Glomerular endothelial cell (primary cell): ENCODE measurements around the gene EIF2B1. TPM values are rescaled to one million over a fixed set of nuclear protein-coding genes. Genes with fewer than 3 reads are reported as not detected.

Source experiments
- DNase-seq: peaks from one replicate; pipeline ENCODE4 v3.0.0-alpha.2; 2011; ENCODE audit warnings: low read depth, low spot score; ENCODE audit errors: extremely low read depth
- total RNA-seq: library from RNA; depleted of rRNA; stranded (reverse); fragments of >200 nt; gene quantifications from 2 replicates; pipeline ENCODE4 v1.2.3, GENCODE V29; 2015

The EIF2B1 gene
- total RNA-seq = 90.2 and 94.2 TPM in 2 replicates

DNA sequence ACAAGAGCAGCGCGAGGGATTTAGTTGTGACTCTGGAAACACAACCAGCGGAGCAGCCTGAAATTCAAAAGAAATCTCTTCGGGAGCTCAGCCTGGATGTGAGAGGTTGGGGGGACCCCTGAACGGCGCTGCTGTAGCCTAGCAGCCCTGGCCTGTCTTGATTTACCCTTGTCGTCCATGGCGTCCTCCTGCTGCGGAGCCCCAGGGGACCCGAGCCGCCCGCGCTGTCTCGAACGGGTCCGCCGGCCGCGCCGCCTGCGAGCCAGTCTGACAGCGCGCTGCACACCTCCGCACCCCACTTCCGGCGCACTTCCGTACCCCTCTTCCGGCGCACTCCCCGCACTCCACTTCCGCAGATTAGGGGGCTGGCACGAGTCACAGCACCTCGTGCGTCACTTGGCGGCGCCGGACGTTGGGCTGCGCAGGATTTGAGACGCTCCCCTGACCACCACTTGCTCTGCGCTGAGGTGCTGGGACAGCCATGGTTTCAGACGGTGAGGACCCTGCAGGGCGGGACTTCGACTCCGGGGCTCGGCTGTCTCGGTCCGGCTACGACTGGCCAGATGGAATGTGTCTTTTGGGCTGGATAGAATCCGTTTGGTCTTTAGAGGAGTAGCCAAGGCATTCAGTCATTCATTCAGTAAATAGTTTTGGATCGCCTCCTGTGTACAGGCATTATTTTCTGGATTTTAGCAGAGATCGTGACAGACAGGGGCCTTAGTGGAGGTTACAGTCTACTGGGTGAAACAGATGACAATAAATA lies at the start of gene EIF2B1, which contains the start of gene GTF2H3:
Gene EIF2B1 (minus strand): TSS at position 308 of the 763 bp plus-strand sequence. CDS start 129 bp downstream, at position 179.
Gene GTF2H3 (plus strand): TSS at position 451 of the 763 bp plus-strand sequence. CDS start 31 bp downstream, at position 482.
- peak; percentile 58 for DNase-seq

DNA sequence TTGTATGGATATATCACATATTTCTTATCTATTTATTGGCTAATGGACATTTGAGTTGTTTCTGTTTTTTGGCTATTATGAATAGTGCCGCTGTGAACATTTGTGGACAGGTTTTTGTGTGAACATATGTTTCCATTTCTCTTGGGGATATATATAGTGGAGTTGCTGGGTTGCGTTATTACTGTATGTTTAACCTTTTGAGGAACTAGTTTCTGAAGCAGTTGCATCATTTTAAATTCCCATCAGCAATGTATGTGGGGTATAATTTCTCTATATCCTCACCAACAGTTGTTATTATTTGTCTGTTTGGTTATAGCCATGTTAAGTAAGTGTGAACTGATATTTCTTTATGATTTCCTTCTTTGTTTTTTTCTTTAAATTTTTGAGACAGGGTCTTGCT lies 48.1 kb upstream of the EIF2B1 start:
- DNase-seq = no peak

DNA sequence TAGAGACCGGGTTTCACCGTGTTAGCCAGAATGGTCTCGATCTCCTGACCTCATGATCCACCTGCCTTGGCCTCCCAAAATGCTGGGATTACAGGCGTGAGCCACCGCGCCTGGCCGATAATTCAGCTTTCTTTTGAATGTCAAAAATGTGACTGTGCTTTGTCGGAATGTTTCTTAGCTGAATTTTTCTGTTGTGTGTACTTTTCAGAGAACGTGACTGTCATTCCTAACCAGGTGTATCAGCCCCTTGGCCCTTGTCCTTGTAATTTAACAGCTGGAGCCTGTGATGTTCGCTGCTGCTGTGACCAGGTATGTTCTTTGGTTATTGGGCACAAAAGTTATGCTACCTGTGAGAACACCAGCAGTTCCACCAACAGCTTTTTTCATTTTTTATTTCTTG lies 45.5 kb upstream of the EIF2B1 start:
- DNase-seq = no peak

DNA sequence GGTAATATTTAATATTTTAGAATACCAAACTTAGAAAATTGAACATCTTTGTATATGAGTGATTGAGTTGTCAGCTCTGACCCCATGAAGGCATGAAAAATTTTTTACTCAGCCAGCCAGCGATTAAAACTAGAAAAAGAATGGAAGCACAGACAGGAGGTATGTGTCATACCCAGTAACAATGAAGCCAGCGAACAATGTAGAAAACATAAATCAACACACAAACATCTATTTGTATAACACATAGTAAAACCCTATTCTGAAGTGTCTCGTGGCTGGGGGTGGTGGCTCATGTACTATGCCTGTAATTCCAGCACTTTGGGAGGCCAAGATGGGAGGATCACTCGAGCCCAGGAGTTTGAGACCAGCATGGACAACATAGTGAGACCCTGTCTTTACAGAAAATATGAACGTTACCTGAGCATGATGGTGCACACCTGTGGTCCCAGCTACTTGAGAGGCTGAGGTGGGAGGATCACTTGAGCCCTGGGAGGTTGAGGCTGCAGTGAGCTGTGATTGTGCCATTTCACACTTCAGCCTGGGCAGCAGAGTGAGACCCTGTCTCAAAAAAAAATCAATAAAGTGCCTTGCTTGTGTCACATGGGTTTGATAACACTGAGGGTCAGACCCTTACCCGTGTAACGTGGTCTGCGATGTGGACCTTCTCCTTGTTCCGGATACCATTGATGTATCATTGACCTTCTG lies 43.3 kb upstream of the EIF2B1 start:
- DNase-seq = no peak

DNA sequence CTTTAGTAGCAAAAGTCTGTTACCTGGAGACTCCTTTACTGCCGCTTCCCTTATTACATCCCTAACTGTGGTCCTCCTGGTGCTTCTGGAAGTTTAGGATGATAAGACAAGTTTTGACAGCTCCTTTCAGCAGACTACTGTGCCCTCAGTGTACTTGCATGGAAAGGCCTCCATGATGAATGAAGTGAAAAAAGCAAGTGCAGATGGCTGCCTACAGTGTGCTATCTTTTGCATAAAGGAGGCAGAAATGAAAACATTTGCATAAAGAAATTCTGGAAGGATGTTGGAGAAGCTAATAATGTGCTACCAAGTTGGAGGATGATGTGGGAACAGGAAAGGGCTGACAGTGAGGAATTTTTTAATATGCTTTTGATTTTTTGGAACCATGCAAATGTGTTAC lies 42.0 kb upstream of the EIF2B1 start:
- DNase-seq = no peak

DNA sequence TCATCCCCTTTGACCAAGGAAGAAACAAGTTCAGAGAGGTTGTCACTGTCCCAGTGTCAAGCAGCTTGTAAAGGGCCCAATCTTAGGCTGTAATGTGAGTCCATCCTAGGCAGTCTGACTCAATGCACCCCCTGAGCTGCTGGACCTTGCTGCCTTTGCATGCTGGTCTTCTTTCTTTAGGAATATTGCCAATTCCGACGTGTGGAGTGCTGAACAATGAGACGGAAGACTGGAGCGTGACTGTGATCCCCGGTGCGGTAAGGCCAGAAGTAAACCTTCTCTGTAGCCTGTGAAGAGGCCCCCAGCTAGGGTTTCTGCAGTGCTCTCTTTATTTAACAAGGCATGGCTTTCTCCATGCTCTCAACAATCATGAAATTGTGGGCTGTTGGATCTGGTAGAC lies 38.4 kb upstream of the EIF2B1 start:
- no peak for DNase-seq

DNA sequence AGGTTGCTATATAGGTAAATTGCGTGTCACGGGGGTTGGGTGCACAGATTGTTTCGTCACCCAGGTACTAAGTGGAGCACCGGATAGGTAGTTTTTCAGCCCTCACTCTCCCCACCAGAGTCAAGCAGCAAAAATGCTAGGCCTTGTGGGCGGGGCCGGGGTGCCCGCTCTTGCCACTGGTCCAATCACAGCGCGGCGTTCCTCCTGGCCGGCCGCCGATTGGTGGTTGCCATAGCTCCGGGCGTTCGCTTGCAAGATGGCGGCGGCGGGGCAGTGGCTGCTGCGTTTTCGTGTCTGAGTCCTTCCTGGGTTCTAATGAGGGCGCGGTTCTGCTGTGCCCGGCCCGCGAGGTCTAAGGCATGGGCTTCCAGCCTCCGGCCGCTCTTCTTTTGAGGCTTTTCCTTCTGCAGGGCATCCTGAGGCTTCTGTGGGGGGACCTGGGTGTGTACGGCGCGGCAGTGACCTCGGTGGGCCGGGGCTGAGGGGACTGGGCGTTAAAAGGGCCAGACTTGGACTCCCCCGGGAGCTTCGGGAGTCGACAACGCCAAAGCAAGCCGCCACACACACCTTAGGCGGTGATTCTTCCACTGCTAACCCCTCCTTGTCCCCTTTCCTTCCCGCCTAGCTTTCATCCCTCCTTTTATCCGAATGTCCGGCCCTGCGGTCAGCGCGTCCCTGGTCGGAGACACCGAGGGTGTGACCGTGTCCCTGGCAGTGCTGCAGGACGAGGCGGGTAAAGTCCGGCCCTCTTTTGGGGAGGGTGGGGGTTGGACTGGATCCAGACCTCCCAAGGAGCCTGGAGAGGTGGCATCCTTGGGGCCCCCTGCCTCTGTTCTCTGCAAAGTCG lies 37.6 kb upstream of the EIF2B1 start, which contains the start of gene TCTN2:
Gene TCTN2 (plus strand): TSS at position 232 of the 847 bp plus-strand sequence. CDS start 128 bp downstream, at position 360.
- DNase-seq = peak; percentile 33

DNA sequence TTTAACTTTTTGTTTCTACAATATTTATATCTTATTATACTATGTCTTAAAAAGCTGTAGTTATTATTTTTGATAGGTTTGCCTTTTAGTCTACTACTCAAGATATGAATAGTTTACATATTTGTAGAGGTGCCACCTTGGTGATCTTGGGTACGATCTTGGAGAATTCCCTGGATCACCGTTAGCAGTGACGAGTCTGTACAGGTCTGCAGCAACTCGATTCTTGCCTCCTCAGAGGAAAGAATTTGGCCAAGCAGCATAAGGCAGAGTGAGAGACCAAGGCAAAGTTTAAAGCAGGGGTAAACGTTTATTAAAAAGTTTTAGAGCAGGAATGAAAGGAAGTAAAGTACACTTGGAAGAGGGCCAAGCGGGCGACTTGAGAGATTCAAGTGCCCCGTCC lies 34.3 kb upstream of the EIF2B1 start:
- no peak for DNase-seq

DNA sequence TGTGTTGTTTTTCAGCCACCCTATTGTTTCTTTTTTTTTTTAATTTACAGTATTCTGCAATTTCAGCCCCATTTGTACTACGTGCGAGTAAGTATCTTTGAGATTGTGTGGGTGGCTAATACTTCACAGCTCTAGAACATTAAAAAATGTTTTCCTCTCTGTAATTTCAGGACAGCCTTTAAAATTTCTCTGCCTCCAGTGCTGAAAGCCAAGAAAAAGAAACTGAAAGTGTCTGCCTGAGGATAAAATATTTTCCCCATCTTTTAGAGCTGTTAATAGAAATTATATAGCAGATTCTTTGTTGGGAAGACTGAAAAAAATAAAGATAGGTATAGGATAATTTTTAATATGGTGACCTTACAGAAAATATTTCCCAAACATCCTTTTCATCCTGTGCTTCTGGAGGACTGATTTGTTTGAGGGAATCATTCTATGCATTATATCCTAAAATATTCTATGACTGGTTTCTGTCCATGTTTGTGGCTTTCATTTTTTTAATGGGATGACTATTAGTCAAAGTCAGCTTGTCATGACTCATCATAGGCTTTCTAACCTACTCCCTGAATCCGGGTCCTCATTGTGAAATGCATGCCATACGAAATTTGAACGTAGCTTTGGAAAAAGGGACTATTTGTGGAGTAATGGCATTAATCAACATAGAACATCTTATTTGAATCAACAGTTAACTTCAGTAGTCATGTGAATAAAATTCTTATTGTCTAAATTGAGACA lies 26.7 kb upstream of the EIF2B1 start:
- no peak for DNase-seq

DNA sequence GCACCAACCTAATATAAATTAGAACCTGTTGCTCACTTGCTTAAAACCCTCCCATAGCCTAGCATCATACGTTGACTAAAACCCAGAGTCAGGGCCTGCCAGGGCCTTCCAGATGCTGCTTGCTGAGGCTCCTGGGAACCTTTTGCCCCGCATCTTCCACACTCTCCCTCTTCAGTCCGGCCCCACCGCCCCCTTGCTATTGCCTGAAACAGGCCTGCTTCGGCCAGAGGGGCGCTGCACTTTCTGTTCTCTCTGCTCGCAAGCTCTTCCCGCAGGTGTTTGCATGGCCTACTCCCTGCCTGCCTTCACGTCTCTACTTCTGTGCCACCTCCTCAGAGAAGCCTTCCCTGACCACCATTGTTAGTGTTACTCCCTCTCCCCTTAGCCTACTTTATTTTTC lies 23.7 kb upstream of the EIF2B1 start:
- DNase-seq = no peak

DNA sequence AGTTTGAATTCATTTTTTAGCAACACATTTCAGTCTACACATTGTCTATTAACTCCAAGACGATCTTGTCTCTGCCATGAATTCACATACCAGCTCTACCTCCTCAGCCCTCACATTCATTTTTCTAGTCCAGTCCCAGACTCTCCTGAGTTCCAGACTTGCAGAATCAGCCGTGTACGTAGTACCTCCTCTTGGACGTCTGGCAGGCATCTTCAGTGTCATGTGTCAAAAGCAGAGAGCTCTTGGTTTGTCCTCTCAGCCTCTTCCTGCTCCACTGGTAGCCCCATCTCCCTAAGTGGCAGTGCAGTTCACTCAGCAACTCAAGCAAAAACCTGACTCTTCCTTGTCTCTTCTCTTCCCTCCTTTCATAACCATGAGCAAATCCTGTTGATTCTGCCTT lies 22.9 kb upstream of the EIF2B1 start:
- DNase-seq = no peak

DNA sequence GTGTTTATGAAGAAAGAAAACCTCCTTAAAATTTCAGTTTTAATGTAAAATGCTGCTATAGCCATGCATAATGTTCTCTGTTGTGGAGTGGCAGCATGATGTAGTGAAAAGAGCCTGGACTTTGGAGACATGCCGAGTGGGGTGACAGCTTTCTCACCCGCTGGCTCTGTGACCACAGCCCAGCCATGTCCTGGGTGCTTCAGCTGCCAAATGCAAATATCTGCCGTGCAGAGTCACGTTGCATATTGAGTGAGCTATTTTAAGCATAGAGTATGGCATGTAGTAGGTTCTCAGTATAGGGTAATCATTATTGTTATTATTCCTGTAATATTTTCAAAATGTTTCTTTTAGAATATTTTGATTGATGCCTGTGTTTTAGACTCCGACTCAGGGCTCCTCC lies 21.9 kb upstream of the EIF2B1 start:
- no peak for DNase-seq

DNA sequence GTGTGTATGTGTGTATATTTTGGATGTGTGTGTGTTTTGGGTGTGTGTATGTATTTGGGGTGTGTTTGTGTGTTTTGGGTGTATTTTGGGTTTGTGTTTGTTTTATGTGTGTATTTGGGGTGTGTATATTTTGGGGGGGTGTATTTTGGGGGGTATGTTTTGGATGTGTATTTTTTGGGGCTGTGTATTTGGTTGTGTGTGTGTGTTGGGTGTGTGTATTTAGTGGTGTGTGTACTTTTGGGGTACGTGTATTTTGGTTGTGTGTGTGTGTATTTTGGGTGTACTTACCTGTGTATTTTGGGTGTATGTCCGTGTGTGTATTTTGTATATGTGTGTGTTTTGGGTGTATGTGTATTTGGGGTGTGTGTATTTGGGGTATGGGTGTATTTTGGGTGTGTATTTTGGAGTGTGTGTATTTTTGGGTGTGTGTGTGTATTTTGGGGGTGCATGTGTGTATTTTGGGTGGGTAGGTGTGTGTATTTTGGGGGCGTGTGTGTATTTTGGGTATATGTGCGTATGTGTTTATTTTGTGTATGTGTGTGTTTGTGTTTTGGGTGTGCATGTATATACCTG lies 20.7 kb upstream of the EIF2B1 start:
- DNase-seq = no peak

DNA sequence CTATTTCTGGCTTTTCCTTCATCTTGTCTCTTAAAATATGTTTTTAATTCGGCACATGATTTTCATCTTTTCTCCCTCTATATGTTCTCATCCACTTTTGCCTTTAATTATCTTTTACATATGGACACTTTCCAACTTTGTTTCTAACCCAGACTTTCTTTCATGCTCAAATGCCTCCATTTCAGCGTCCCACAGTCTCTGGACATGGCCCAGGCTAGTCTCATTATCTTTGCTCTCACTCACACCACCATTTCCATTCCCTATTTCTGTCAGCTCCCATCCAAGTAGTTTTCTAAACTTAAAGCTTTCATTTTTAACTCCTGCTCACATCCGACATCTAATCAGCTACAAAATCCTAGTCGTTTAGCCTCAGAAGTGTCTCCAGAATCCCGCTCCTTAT lies 14.9 kb upstream of the EIF2B1 start:
- DNase-seq = no peak

DNA sequence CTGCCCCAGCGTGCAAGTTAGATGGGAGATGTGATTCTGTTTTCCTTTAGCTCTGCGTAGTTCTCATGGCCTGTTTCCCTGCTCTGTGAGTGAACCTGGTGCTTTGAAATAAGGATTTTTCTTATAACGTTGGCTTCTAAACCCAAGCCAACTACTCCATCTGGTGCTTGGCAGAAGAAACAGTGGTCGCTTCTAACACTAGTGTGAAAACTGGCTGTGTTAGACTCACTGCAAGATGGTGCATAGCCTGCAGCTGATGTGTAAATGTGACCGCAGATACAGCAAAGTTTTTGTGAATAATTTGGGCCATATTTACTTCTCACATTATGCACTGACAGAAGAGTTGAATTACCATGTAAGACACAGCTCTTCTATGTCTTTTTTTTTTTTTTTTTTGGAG lies 12.4 kb upstream of the EIF2B1 start:
- DNase-seq = no peak

DNA sequence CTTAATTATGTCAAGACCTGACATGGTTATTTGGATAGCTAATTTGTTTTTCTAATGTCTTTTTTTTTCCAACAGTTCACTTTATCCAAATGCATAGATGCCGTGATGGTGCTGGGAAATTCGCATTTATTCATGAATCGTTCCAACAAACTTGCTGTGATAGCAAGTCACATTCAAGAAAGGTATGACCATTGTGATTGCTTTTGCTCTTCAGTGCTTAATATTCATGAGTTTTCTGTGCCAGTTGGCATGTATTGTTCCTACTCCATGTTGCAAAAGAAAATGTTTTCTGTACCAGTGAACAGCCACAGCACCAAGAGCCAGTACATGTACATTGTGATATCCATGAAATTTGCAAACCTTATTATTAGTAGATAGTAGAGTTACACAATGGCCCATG lies 11.9 kb upstream of the EIF2B1 start:
- DNase-seq = no peak

DNA sequence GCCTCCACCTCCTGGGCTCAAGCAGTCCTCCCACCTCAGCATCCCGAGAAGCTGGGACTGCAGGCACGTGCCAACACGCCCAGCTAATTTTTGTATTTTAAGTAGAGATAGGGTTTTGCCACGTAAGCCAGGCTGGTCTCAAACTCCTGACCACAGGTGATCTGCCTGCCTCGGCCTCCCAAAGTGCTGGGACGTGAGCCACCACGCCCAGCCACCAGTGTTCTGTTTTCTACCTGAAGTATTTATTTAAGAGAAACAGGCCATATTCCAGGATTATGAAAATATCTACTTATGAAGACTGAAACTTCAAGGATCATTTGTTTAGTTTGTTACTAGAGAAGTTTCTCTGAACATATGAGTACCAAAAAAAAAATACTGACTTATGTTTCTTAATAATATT lies 10.4 kb upstream of the EIF2B1 start:
- no peak for DNase-seq

DNA sequence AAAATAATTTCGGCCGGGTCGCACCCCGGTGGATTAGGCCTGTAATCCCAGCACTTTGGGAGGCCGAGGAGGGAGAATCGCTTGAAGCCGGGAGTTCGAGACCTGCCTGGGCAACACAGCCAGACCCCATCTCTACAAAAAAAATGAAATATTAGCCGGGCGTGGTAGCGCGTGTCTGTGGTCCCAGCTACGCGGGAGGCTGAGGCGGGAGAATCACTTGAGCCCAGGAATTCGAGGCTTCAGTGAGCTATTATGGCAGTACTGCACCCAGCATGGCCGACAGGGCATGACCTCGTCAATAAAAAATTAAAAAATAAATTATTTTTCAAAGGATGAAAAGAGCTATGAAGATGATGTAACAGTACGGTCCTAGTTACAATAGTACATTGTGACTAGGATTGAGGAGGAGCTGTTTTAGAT lies 666 bp upstream of the EIF2B1 start:
- no peak for DNase-seq

DNA sequence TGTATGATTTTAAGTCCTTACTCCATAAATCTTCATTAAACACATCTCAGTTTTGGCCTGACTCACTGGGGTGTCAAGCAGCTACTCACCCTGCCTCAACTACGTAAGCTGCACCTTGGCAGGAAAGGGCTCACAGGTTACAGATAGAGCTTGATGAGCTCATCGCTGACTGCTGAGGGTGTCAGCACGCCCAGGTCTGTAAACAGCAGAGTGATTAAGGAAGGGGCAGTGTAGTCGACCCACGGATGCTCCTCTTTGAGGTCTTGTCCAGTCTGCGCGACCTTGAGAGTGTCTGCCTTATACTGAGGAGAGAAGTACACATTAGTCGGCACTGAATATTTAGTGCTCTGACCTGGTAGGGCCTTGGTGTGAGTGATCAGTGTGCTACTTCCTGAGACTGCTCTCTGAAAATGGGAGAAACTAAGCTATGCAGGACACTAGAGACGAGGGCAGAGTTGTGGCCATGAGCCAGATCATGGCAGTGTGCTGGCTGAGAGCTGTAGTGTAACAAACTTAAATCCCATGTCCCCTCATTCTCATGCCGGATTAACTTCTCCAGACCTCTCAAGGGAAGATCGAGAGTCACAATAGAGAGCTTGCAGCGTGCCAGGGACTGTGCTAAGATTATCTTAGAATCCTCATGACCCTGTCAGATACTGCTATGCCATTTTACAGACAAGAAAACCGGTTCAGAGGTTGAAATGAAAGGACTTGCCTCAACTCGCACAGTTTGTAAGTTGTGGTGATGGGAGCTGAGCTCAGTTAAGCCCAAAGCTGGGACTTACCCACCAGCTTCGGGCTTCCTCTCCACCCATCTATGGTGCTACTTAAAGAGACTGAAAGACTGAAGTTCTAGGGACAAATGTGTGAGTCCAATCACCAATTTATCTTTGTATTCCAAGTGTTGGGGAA lies 11.6 kb downstream of the EIF2B1 start:
- DNase-seq = no peak
